T-cell (primary cell): Measurements from ENCODE around the gene AQP6. TPM values are rescaled to one million over a fixed set of nuclear protein-coding genes. Genes with fewer than 3 reads are reported as not detected.

Source experiments
- ATAC-seq, 4 experiments: fragments of 200-7000 bp in 3 of 4; fragments of 150-1000 bp in 1 of 4; cut with Tn5 transposase; replicated peaks in 1 of 4; 1 replicate in 3 of 4; 2 replicates in 1 of 4; pipeline ENCODE4 v1.10.0; 2021; ENCODE audit warnings: moderate library complexity in 3 of 4, mild to moderate bottlenecking in 2 of 4, moderate number of reproducible peaks in 1 of 4
- CTCF ChIA-PET, 2 donors: fragments of 300-600 bp; sonication (Branson Sonifier 250); formaldehyde crosslinking; loops; one replicate each; lab custom pipeline; 2022; ENCODE audit warnings: antibody characterized with exemption in 2 of 2; lab: Charles Lee
- POLR2A ChIA-PET, 2 donors: fragments of 300-600 bp; sonication (Branson Sonifier 250); formaldehyde crosslinking; loops; one replicate each; lab custom pipeline; 2022; ENCODE audit warnings: antibody characterized with exemption in 2 of 2; lab: Charles Lee
- DNase-seq, 35 experiments: peaks; one replicate each; pipeline versions ENCODE4 v3.0.0 to v3.0.0-alpha.2; 2013 to 2023
- H3K27ac ChIP-seq: one replicate; pipeline ENCODE4 v1.5.1; 2013; ENCODE audit warnings: low read length
- H3K27me3 ChIP-seq, 2 experiments: replicated peaks in 1 of 2; 1 replicate in 1 of 2; 2 replicates in 1 of 2; pipeline versions ENCODE4 v1.6.1 to v1.7.0; 2013; ENCODE audit warnings: low read length in 1 of 2, mixed read lengths in 1 of 2; ENCODE audit not compliant: control insufficient read depth in 2 of 2, insufficient read depth in 2 of 2; ENCODE audit errors: extremely low read depth in 1 of 2
- H3K36me3 ChIP-seq, 2 donors: 1 replicate in 1 of 2; 2 replicates in 1 of 2; pipeline versions ENCODE4 v1.6.1 to v1.7.0; 2013; ENCODE audit warnings: low read length in 1 of 2; ENCODE audit not compliant: control insufficient read depth in 2 of 2, insufficient read depth in 1 of 2; ENCODE audit errors: extremely low read depth in 1 of 2
- H3K4me1 ChIP-seq, 2 experiments: 1 replicate in 1 of 2; 2 replicates in 1 of 2; pipeline versions ENCODE4 v1.6.1 to v1.7.0; 2013; ENCODE audit warnings: low read length in 2 of 2, mixed read lengths in 1 of 2; ENCODE audit not compliant: insufficient read depth in 2 of 2, control insufficient read depth in 1 of 2; ENCODE audit errors: extremely low read depth in 1 of 2
- H3K4me3 ChIP-seq, 2 donors: 1 replicate in 1 of 2; 2 replicates in 1 of 2; pipeline versions ENCODE4 v1.5.1 to v1.7.0; 2013; ENCODE audit warnings: mild to moderate bottlenecking in 2 of 2, low read length in 1 of 2, moderate library complexity in 1 of 2; ENCODE audit not compliant: control insufficient read depth in 1 of 2; ENCODE audit errors: extremely low read depth in 1 of 2
- H3K9me3 ChIP-seq: 2 replicates; pipeline ENCODE4 v1.7.0; 2013
- H3K27ac Mint-ChIP-seq, 2 donors: one replicate each; pipeline ENCODE4 v1.8.0; 2020 to 2021; ENCODE audit warnings: mild to moderate bottlenecking in 2 of 2, mixed read lengths in 2 of 2
- H3K27me3 Mint-ChIP-seq, 2 donors: one replicate each; pipeline ENCODE4 v1.8.0; 2021 to 2022; ENCODE audit warnings: mixed read lengths in 2 of 2
- H3K36me3 Mint-ChIP-seq: one replicate; pipeline ENCODE4 v1.8.0; 2021; ENCODE audit warnings: mixed read lengths
- H3K4me1 Mint-ChIP-seq, 3 donors: one replicate each; pipeline ENCODE4 v1.8.0; 2020 to 2022; ENCODE audit warnings: mixed read lengths in 3 of 3, mild to moderate bottlenecking in 1 of 3
- H3K4me3 Mint-ChIP-seq, 3 donors: one replicate each; pipeline ENCODE4 v1.8.0; 2020 to 2022; ENCODE audit warnings: mild to moderate bottlenecking in 3 of 3, mixed read lengths in 3 of 3, moderate library complexity in 3 of 3
- H3K9me3 Mint-ChIP-seq, 3 donors: one replicate each; pipeline ENCODE4 v1.8.0; 2020 to 2022; ENCODE audit warnings: mixed read lengths in 3 of 3
- WGBS: methylation state at CpG from one replicate; pipeline ENCODE4 v1.1.5; 2013; ENCODE audit warnings: missing lambda C conversion rate; ENCODE audit not compliant: insufficient coverage; 5-methylcytosine and 5-hydroxymethylcytosine counted together
- total RNA-seq, 35 experiments: library from RNA in 6 of 35; stranded (reverse) in 6 of 35; fragments of 120-200 nt in 1 of 35; gene quantifications; one replicate each; pipeline versions ENCODE4 v1.2.1 to v1.2.4 and lab custom pipeline; 2013 to 2026

AQP6 gene
- total RNA-seq, 5 donors from 2014 or later (not counting 1 experiment from before 2014, with no cell fraction given): not detected

DNA sequence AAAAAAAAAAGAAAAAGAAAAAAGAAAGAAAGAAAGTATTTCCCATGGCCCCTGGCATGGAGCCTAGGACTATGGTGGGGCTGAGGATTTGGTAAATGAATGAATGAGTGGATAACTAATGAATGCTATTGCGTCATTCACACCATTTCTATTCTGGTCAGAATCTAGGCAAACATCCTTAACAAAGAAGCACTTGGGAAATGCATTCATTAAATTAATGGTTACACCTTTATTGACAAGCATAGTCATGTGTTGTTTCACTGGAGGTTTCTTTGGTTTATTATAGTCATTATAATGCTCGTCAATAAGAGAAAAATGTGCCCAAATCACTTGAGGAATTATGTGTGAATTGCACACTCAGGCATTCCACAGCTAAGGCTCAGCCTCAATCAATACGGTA lies 35.8 kb upstream of the AQP6 start:
- no peaks in the 10 kb centered on the region for H3K9me3 Mint-ChIP-seq
- POLR2A ChIA-PET: no interaction called here
- Histone ChIP-seq H3K4me3 (no peak overlapping the region), H3K36me3 (no peaks in the 10 kb centered on the region), H3K4me1 (no peaks in the 10 kb centered on the region), H3K9me3 (no peaks in the 10 kb centered on the region), H3K27me3 (peaks cover 0 to 6% of the 10 kb centered on the region in 2 experiments), H3K27ac (no peak overlapping the region)
- H3K36me3 Mint-ChIP-seq: no peaks in the 10 kb centered on the region
- peaks cover 0 to 8% (median 0%) of the 10 kb centered on the region in 3 donors for H3K4me1 Mint-ChIP-seq
- whole genome bisulfite sequencing: no CpG with 5 or more reads among the region's 3 CpGs
- no peak overlapping the region for H3K27ac Mint-ChIP-seq
- DNase-seq: no peak
- H3K4me3 Mint-ChIP-seq: no peak overlapping the region
- no peak for ATAC-seq
- CTCF ChIA-PET: interaction anchor here in 1 of 2 donors (1.2 kb wide), 1 partner anchor 9 kb away, joined by 3 read pairs; no protein-coding TSS in a partner anchor
- H3K27me3 Mint-ChIP-seq: peaks cover 4 to 11% of the 10 kb centered on the region in 2 donors

DNA sequence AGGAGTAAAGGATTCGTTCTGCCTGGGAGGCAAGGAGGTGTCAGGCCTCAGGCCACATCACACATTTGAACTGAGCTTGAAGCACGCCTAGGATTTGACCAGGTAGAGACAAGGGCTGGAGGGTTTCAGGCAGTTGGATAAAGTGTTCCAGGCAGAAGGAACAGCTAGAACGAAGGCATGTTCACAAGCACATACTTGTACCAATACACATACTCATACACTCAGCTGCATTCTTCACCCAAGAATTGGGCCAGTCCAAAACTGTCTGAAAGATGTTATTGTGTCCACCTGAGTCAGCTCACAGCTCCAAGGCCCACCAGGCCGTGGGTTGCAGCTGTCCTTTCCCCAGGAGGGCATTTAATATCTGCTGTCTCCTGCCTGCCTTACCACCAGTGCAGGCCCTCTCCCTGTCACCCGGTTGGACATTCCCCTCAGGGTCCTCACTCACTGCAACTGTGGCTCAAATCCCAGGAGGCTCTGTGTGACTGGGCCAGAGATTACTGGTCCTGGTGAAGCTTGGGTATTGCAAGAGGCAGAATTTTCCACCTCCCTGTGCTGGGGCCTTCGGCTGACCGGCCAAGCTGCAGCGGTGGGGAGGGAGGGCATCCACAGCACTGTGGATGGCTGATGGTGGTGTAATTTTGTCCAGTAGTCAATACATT lies 35.0 kb upstream of the AQP6 start:
- Mint-ChIP-seq H3K36me3 (no peaks in the 10 kb centered on the region), H3K4me1 (peaks cover 0 to 15% (median 4%) of the 10 kb centered on the region in 3 donors), H3K27ac (no peak overlapping the region), H3K27me3 (peaks cover 4 to 11% of the 10 kb centered on the region in 2 donors), H3K4me3 (no peak overlapping the region), H3K9me3 (no peaks in the 10 kb centered on the region)
- no peak overlapping the region for H3K4me3 ChIP-seq
- WGBS: 100% methylated on average over 1 of the region's 8 CpGs
- peaks cover 0 to 5% of the 10 kb centered on the region in 2 experiments for H3K4me1 ChIP-seq
- ATAC-seq: no peak
- DNase-seq: no peak
- ChIA-PET POLR2A (no interaction called here), CTCF (interaction anchor here (0.5 to 1.2 kb wide), 2 partner anchors 8 to 173 kb away, joined by 3 to 4 read pairs; no protein-coding TSS in a partner anchor)
- peaks cover 0 to 6% of the 10 kb centered on the region in 2 experiments for H3K27me3 ChIP-seq
- no peak overlapping the region for H3K27ac ChIP-seq
- no peaks in the 10 kb centered on the region for H3K36me3 ChIP-seq
- no peaks in the 10 kb centered on the region for H3K9me3 ChIP-seq

DNA sequence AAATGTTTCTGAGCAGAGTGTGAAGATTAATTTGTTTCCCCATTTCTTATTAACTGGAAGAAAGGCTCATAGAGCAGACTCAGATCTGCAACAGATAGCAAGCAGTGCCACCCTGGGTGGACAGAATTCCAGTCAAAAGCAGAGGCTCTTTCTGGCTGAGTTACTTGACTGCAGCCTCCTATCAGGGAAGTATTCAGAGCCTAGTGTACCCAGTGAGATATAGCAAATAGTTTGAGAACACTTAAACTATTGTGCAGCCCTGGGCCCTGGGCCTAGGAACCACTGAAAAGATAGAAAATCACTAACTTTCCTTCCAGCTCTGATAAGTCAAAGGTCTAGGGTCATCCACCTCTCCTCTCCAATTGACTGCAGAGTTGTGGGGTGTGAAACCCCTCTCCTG lies 33.4 kb upstream of the AQP6 start:
- H3K4me1 ChIP-seq: peaks cover 0 to 11% of the 10 kb centered on the region in 2 experiments
- H3K9me3 ChIP-seq: no peaks in the 10 kb centered on the region
- Mint-ChIP-seq H3K4me1 (peaks cover 0 to 28% (median 12%) of the 10 kb centered on the region in 3 donors), H3K27me3 (peaks cover 2 to 11% of the 10 kb centered on the region in 2 donors), H3K4me3 (no peak overlapping the region), H3K36me3 (no peaks in the 10 kb centered on the region), H3K9me3 (no peaks in the 10 kb centered on the region), H3K27ac (no peak overlapping the region)
- H3K27me3 ChIP-seq: peaks cover 0 to 11% of the 10 kb centered on the region in 2 experiments
- ATAC-seq (no peak), DNase-seq (no peak)
- no peak overlapping the region for H3K27ac ChIP-seq
- POLR2A ChIA-PET: interaction anchor here in 1 of 2 donors (0.5 kb wide), 1 partner anchor 11 kb away, joined by 6 read pairs; no protein-coding TSS in a partner anchor
- CTCF ChIA-PET: no interaction called here
- no peaks in the 10 kb centered on the region for H3K36me3 ChIP-seq
- no peak overlapping the region for H3K4me3 ChIP-seq

DNA sequence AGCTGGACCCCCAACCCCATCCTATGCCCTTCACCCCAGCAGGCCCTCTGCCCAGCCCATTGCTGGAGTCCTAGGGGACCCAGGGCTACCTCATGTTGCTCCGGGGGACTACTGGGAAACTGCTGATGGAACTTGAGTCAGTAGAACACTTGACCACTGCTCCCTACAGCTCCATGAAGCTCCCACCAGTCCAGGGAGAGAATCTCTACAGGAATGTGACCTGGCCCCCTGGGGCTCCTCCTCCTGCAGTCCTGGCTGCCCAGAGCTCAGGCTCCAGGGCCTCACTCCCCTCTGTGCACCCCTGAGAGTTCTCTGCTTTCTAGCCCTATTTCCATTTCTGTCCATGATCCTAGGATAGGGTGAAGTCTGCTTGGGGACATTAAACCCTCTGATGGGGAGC lies 33.0 kb upstream of the AQP6 start:
- peaks cover under 1 to 32% (median 15%) of the 10 kb centered on the region in 3 donors for H3K4me1 Mint-ChIP-seq
- H3K9me3 Mint-ChIP-seq: no peaks in the 10 kb centered on the region
- no peaks in the 10 kb centered on the region for H3K36me3 Mint-ChIP-seq
- Histone ChIP-seq H3K4me1 (peaks cover 0 to 12% of the 10 kb centered on the region in 2 experiments), H3K27ac (no peak overlapping the region), H3K9me3 (no peaks in the 10 kb centered on the region), H3K4me3 (no peak overlapping the region), H3K27me3 (peaks cover 0 to 11% of the 10 kb centered on the region in 2 experiments), H3K36me3 (no peaks in the 10 kb centered on the region)
- 100% methylated on average over 1 of the region's 1 CpG for WGBS
- no peak for ATAC-seq
- no peak overlapping the region for H3K27ac Mint-ChIP-seq
- no peak for DNase-seq
- H3K4me3 Mint-ChIP-seq: no peak overlapping the region
- CTCF ChIA-PET: no interaction called here
- POLR2A ChIA-PET: no interaction called here
- peaks cover 2 to 8% of the 10 kb centered on the region in 2 donors for H3K27me3 Mint-ChIP-seq

DNA sequence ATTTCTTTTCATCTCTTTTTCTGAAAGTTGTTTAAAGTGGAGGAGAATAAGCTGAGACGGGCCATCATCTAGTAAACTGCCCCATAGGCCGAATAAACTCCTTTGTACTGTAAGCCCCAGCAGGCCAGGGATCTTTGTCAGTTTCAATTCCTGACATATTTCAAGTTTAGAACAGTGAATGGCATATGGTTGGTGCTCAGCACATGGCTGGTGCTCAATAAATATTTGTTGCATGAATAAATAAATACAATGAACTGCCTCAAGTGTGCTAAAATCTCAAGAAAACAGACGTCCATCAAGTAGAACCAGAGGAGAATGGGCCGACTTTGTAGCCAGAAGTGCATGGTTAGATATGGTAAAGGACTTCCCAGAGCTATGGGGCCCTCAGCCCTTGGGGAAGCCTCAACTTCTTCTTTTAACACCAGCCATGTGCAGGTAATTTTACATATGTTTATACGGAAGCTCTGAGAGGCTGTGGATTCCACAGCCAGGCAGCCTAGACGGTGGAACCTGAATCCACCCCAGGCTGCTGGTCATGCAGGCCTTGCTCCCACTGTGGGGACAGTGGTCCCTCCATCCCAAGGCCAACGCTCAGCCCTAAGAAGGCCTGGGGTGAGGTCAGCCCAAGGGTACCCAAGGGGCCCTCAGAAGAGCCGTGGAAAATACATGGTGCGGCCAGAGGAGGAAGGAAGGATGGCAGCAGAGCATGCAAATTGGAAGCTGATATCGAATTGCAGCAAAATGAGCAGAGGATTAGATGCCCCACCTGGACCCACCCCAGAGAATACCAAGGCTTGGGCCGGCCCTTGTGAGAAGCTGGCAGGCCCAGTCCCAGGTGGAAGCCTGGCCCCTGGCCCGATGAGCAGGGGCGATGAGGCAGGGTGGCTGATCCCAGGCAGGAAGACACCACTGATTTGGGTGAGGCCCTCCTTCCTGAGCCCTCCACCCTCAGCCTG lies 30.9 kb upstream of the AQP6 start:
- Mint-ChIP-seq H3K36me3 (no peaks in the 10 kb centered on the region), H3K27me3 (no peaks in the 10 kb centered on the region), H3K27ac (peak overlapping the region in 1 of 2 donors; percentile 72), H3K9me3 (no peaks in the 10 kb centered on the region), H3K4me1 (peaks cover 17 to 47% (median 29%) of the 10 kb centered on the region in 3 donors), H3K4me3 (no peak overlapping the region)
- Histone ChIP-seq H3K27me3 (peaks cover 0 to 8% of the 10 kb centered on the region in 2 experiments), H3K27ac (no peak overlapping the region), H3K4me1 (peaks cover 0 to 21% of the 10 kb centered on the region in 2 experiments), H3K36me3 (no peaks in the 10 kb centered on the region), H3K9me3 (no peaks in the 10 kb centered on the region), H3K4me3 (no peak overlapping the region)
- ChIA-PET POLR2A (no interaction called here), CTCF (interaction anchor here in 1 of 2 donors (0.6 kb wide), 1 partner anchor 122 kb away, joined by 3 read pairs; no protein-coding TSS in a partner anchor)
- 89% methylated on average over 7 of the region's 13 CpGs for WGBS
- DNase-seq (no peak), ATAC-seq (no peak)

DNA sequence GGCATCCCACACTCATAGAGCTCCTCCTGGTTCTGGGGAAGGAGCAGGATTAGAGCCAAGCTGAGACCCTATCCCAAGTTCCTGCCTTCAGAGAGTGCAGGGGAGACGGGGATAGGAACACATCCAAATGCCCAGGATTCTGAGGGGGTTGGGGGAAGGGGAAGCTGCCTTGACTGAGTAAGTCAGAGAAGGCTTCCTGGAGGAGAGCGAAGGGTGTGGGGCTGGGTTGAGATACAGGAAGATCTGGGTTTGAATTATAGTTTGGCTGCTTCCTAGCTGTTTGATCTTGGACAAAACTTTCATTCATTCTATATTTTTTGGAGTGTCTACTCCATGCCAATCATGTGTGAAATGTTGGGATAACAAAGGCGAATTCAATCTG lies 30.2 kb upstream of the AQP6 start:
- ATAC-seq: no peak
- H3K9me3 Mint-ChIP-seq: no peaks in the 10 kb centered on the region
- POLR2A ChIA-PET: no interaction called here
- 94% methylated on average over 2 of the region's 3 CpGs for WGBS
- H3K4me3 Mint-ChIP-seq: no peak overlapping the region
- peaks cover 0 to 21% of the 10 kb centered on the region in 2 experiments for H3K4me1 ChIP-seq
- no peak for DNase-seq
- H3K4me1 Mint-ChIP-seq: peaks cover 17 to 47% (median 29%) of the 10 kb centered on the region in 3 donors
- H3K36me3 Mint-ChIP-seq: no peaks in the 10 kb centered on the region
- H3K27me3 ChIP-seq: peaks cover 0 to 8% of the 10 kb centered on the region in 2 experiments
- no peak overlapping the region for H3K4me3 ChIP-seq
- peak overlapping the region; percentile 44 to 69 for H3K27ac Mint-ChIP-seq
- H3K36me3 ChIP-seq: no peaks in the 10 kb centered on the region
- H3K27ac ChIP-seq: no peak overlapping the region
- H3K27me3 Mint-ChIP-seq: no peaks in the 10 kb centered on the region
- CTCF ChIA-PET: interaction anchor here in 1 of 2 donors (0.6 kb wide), 1 partner anchor 123 kb away, joined by 3 read pairs; no protein-coding TSS in a partner anchor
- no peaks in the 10 kb centered on the region for H3K9me3 ChIP-seq
